GM19463 (cell line): ENCODE measurements around the gene HTRA2.
A peak's percentile ranks its signal among the peaks of the same experiment; 100 is the strongest.

ENCODE experiments used
- ATAC-seq: cut with Tn5 transposase; IDR thresholded peaks from one replicate; pipeline ENCODE4 v1.9.1; 2021; ENCODE audit warnings: mild to moderate bottlenecking, moderate library complexity; ENCODE audit not compliant: unreplicated experiment

Gene HTRA2

GRCh38 chr2:74515271-74515980 lies 14.3 kb upstream of the HTRA2 start:
- ATAC-seq: peak; percentile 16

- ATAC-seq: peak; percentile 76
Measured at GRCh38 chr2:74515981-74516633, 13.6 kb upstream of the HTRA2 start.

DNA sequence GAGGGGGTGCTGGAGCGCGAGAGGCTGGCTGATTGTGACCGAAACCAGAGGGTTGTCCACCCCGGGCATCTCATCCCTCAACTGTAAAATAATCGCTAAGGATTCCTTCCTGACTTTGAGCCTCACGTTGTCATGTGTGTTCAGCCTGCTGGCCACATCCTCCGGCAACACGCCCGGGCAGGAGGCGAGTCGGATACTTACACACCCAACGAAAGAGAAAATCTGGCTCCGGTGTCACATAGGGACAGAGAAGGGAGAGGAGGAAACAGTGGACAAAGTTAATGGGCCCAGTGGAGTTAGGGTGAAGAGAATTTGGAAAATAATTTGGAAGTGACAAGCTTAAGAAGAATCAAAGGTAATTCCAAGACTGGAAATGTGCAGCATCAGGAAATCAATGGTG lies 13.1 kb upstream of the HTRA2 start:
- no peak for ATAC-seq

DNA sequence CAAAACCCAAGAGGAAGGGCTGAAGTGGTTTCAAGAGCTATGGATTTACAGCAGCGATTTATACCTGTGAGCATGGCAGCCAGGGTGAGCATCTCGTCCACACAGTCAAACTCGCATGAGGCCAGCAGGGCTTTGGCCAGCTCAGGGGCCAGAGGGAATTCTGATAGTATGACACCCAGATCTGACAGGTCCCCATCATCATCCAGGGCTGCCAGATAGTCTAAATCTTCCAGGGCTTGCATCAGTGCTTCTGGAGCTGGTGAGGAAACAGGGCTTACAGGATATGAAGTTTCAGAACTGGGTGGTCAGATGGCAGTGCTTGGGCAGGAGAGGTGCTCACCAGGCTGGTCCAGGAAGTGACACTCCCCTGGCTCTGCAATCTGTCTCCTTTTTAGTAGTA lies 7.2 kb upstream of the HTRA2 start:
- ATAC-seq: no peak

DNA sequence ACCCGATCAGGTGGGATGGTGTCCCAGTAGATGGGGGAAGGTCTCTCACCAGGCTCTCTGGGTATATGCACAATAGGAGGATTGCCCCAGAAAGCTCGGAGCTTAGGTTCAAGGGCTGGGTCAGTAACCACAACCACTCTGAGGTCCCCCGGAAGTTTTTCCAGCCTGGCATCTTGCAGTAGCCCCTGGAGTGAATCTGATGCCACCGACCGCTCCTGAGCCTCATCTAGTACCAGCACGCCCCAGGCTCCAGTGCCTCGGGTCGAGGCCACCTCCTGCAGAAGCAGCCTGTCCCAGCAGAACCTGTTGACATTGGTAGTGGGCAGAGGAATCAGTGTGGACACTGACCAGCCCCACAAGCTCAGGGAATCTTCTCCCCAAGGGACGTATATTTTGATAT lies 5.7 kb upstream of the HTRA2 start:
- ATAC-seq: no peak

- ATAC-seq: no peak
Measured at GRCh38 chr2:74524955-74525716, 4.6 kb upstream of the HTRA2 start.

DNA sequence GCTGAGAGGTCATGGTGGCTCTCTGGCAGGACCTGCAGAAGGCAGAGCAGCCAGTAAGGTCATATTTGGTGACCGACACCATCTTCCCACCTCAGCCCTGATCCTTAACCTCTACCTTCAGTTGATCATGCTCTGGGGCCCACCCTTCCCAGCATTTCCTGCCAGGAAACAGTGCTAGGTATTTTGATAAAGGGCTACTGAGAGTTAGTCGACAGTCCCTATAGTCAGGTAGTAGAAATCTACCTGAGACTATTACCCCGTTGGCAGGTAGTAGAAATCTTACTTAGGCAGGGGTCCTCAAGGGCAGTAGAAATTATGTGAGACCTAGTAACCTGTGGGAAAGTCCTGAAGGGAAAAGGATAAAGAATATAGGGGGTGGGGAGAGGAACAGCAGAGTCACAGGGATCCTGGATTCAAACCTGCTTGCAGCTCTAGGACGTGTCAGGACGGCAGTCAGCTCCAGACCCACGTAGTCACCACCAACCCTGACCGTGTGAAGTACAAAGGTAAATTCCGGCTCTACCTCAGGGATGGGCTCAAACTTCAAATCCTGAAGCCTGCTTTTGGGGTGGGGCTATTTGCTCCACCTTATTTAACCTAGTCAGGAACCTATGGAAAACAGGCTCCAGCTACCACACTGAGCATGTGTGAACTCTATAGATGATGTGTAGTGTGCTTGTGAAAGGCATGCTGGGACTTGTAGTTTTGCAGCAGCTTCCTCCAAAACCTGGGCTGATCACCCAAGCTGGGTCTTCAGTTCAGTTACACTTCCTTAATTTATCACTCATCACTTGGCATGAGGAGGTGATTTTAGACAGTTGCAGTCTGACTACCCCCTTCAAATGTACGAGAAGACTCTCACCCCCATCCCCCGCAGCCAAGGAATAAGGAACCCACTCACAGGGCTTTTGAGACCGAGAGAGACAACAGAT lies 3.8 kb upstream of the HTRA2 start, which contains the start of gene DQX1:
Gene DQX1, minus strand, starts transcription at position 515 of the 932 bp plus-strand sequence. Its CDS starts 502 bp downstream, at position 13.
- ATAC-seq: no peak

DNA sequence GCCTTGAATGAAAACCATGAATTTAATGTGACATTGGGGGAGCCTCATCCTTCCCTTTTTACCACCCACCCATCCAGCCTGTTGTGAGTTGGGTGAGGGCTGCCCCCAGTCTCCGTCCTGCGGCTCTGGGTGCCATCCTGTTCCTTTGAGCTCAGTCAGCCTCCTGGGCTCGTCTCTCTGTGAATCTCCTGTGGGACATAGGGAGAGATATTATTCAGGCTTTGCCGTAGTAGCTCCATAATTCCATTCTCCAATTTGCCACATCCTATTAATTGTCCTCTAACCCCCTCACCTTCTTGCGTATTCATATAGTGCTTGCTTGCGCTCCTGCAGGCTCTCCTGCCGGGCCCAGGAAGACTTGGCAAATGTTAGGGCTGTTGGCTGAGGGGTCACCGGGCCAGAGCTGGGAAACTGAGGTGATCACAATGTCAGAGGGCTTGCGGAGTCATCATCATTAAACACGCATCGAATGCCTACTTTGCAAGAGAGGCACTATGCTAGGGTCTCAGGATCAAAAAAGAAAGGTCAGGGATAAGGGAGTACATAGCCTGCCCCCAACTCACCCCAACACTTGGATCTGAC lies 3.0 kb upstream of the HTRA2 start:
- no peak for ATAC-seq

- no peak for ATAC-seq
Measured at GRCh38 chr2:74527741-74528140, 2.0 kb upstream of the HTRA2 start.

DNA sequence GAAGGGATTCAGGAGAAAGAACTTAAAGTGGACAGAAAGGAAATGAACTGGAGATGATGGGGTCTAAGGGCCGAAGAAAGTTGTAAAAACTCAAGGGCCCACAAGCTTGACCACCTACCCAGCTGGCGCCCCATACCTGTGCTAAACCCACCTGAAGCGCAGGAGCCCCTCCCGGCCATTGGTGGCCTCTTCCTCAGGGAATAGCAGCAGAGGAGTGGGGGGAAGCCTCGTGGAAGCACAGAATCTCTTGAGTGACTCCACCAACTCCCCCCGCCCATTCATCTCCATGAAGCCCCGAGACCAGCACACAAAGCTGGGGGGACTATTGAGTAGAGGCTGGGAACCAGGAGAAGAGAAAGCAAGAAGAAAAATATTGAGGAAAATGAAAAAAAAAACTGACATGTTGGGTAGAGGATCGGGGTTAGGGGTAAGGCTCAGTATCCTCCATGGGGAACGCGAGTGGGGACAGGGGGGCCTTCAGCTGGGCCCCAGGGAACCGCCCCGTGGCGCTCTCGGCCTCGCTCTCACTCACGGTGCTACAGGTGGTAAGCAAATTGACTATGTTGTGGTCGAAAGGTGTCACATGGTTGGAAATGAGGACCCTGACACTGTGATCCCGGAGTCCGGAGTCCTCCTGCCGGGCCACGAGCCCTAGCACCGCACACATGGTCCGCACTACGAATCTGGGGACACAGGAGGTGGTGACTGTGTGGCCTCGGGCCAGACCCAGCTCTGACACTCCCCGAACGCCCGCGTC lies 955 bp upstream of the HTRA2 start:
- no peak for ATAC-seq

DNA sequence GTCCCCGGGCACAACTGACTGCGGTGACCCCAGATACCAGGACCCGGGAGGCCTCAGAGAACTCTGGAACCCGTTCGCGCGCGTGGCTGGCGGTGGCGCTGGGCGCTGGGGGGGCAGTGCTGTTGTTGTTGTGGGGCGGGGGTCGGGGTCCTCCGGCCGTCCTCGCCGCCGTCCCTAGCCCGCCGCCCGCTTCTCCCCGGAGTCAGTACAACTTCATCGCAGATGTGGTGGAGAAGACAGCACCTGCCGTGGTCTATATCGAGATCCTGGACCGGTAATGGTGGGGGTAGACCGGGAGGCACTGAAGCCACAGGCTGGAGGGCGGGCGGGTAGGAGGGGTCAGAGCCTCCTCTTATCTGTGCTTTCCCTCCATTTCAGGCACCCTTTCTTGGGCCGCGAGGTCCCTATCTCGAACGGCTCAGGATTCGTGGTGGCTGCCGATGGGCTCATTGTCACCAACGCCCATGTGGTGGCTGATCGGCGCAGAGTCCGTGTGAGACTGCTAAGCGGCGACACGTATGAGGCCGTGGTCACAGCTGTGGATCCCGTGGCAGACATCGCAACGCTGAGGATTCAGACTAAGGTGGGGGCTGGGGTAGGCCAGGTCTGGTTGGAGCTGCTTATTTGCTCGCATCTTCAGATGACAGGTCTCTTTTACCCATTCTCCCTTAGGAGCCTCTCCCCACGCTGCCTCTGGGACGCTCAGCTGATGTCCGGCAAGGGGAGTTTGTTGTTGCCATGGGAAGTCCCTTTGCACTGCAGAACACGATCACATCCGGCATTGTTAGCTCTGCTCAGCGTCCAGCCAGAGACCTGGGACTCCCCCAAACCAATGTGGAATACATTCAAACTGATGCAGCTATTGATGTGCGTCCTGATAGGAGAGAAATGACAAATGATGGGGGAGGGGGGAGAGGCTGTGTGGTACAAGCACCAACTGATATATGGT lies 780 bp downstream of the HTRA2 start:
- ATAC-seq: peak; percentile 29

GRCh38 chr2:74531666-74532065 lies 1.9 kb downstream of the HTRA2 start:
- no peak for ATAC-seq

- no peak for ATAC-seq
Measured at GRCh38 chr2:74532222-74532621, 2.5 kb downstream of the HTRA2 start.

DNA sequence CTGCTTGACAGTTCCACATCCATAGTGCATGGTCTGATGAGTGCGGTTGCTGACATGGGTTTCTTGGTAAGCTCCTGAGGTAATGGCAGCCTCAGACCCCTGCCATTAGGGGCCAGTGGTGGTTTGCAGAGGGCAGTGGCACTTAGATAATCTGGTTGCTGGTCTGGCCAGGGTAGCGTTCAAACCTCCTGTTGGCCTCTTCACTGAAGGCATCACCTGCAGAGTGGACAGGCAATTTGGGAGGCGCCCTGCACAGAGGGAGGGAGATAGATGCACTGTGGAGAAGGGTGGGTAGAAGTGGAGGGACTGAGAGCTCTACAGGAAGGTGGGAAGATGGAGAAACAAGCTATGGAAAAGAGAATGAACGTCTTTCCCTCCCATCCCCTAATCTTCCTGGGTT lies 3.7 kb downstream of the HTRA2 start:
- ATAC-seq: no peak

DNA sequence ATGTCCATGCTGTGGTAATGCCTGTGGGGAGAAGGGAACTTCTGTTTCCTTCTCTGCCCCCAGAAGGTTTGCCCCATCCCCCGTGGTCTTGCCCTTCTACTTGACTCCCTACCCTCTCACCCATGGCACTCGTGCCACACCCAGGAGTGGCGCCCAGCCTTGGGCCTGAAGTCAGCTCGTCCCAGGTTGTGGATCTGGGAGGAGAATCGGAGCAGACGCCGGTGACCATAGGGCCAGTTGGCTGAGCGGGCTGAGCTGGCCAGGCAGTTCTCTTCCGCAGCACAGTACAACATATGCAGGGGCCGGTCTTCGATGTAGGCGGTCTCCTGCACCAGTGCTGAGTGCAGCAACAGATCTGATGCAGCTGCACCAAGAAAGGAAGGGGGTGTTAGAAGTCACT lies 4.7 kb downstream of the HTRA2 start:
- ATAC-seq: no peak

DNA sequence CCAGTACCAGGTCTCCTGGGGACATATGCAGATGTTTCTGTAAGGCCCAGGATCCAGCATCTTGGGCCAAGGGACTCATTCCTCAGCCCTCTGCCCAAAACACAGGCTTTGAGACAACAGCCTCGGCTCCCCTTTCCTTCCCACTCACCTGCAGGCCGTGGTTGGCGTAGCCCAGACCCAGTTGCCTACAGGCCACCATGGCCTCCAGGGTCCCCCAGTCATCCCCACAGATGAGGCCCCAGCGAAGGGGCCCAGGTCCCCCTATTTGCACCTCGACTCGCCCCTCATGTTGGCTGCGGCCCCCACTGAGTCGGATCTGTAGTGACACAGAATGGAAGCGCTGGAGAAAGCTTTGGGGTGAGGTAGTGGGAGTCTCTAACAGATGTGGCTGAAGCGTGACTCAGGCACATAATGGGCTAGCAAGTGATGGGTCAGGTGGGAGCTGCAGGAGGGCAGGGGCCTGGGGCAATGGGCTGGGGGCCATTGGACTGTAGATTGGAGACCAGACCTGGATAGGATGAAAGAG lies 5.8 kb downstream of the HTRA2 start:
- ATAC-seq: no peak

DNA sequence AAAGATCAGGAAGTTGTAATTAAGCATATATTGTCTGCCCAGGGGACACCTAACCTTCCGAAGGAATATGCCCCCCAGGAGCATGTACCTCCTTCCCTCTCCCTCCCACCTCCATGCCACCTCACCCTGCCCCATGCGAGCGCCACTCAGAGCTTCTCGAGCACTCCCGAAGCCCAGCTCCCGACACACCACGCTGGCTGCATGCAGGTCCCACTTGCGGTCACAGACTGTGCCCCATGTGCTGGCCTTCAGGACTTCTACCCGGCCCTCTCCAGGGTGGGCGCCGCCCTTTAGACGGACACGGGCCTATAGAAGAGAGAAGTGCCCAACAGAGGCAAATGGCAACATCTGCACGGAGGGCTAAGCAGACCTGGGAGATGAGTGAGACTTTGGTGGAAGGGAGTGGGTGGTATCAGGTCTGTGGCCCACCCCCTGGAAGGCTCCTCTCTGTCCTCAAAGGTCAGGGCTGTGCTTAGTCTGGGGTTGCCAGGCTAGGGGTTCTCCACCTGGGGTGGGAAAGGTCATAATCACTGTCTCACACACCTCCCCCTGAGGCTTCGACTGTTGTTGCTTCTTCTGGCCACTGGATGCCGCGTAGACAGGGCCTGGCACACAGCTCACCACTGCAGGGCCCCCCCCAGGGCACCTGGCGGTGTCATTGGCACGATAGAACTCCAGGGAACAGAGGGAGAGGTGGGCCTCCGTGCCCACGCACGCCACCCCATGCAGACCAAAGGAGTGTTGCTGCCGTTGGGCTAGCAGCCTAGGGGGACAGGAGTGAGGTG lies 6.6 kb downstream of the HTRA2 start:
- no peak for ATAC-seq

DNA sequence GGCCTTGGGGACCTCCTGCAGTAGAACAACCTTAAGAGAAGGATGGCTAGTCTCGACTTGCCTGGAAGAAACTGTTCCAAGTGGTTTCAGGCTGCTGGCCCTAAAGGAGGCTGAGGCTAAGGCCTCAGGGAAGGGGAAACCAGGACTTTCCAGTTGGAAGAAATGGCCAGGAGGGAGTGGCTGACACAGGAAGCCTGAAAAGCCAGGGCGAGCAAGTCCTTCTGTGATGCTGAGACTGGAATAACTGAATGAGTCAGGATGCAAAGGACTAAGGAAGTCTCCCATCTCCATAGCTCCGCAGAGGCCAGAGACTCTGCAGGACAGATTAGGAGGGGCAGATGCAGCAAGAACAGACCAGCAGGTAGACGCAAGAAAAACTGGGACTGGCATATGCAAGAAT lies 7.4 kb downstream of the HTRA2 start:
- no peak for ATAC-seq
